Esophagus squamous epithelium (tissue), 5 donors: Measurements from ENCODE around the gene HHIP. TPM values are rescaled to one million over a fixed set of nuclear protein-coding genes. Genes with fewer than 3 reads are reported as not detected.

ENCODE experiments used
- DNase-seq: peaks from one replicate; lab custom pipeline; 2025; lab: John Stamatoyannopoulos, UW
- H3K27ac ChIP-seq, 4 donors: fragments of 200-600 bp; sonication (generic); one replicate each; pipeline ENCODE4 v1.5.1; 2016 to 2019; ENCODE audit warnings: mild to moderate bottlenecking in 1 of 4
- H3K27me3 ChIP-seq, 4 donors: fragments of 200-600 bp; sonication (generic); 1 replicate in 3 of 4; 2 replicates in 1 of 4; pipeline versions ENCODE4 v1.5.1 to v1.6.0; 2017 to 2021; ENCODE audit warnings: antibody characterized with exemption in 1 of 4
- H3K36me3 ChIP-seq, 3 donors: fragments of 200-600 bp; sonication (generic); one replicate each; pipeline ENCODE4 v1.5.1; 2016 to 2019
- H3K4me1 ChIP-seq, 3 donors: fragments of 200-600 bp; sonication (generic); one replicate each; pipeline ENCODE4 v1.5.1; 2017 to 2019
- H3K4me3 ChIP-seq, 4 donors: fragments of 200-600 bp; sonication (generic); 1 replicate in 3 of 4; 2 replicates in 1 of 4; pipeline ENCODE4 v1.5.1; 2016 to 2019; ENCODE audit warnings: mild to moderate bottlenecking in 2 of 4, moderate library complexity in 1 of 4
- H3K9me3 ChIP-seq, 3 donors: fragments of 200-600 bp; sonication (generic); one replicate each; pipeline ENCODE4 v1.5.1; 2016 to 2019
- CTCF ChIP-seq, 6 experiments: fragments of 450-650 bp in 4 of 6; fragments of 200-600 bp in 2 of 6; sonication (generic) in 2 of 6; IDR thresholded peaks; one replicate each; pipeline ENCODE4 v1.5.1; 2016 to 2019; ENCODE audit warnings: antibody characterized with exemption in 6 of 6, mild to moderate bottlenecking in 4 of 6, moderate library complexity in 4 of 6
- POLR2A ChIP-seq, 4 donors: fragments of 450-650 bp; IDR thresholded peaks; one replicate each; pipeline ENCODE4 v1.6.1; 2017; ENCODE audit warnings: antibody characterized with exemption in 4 of 4, mild to moderate bottlenecking in 4 of 4, moderate library complexity in 3 of 4
- WGBS, 2 donors: methylation state at CpG; one replicate each; pipeline ENCODE4 v1.1.5; 2018; 5-methylcytosine and 5-hydroxymethylcytosine counted together
- intact Hi-C: fragments of 100-400 bp; cut with DNase I; formaldehyde crosslinking; loops from one replicate; pipeline ENCODE4 v1.15.0; 2022
- total RNA-seq, 4 donors: library from RNA; depleted of rRNA; stranded (reverse); fragments of >200 nt; gene quantifications; one replicate each; pipeline ENCODE4 v1.1.0, GENCODE V29; 2016
- donor health status: DM: yes; HTN: yes; CAD: no.

The HHIP gene
- total RNA-seq, 4 donors from 2014 or later = not detected

DNA sequence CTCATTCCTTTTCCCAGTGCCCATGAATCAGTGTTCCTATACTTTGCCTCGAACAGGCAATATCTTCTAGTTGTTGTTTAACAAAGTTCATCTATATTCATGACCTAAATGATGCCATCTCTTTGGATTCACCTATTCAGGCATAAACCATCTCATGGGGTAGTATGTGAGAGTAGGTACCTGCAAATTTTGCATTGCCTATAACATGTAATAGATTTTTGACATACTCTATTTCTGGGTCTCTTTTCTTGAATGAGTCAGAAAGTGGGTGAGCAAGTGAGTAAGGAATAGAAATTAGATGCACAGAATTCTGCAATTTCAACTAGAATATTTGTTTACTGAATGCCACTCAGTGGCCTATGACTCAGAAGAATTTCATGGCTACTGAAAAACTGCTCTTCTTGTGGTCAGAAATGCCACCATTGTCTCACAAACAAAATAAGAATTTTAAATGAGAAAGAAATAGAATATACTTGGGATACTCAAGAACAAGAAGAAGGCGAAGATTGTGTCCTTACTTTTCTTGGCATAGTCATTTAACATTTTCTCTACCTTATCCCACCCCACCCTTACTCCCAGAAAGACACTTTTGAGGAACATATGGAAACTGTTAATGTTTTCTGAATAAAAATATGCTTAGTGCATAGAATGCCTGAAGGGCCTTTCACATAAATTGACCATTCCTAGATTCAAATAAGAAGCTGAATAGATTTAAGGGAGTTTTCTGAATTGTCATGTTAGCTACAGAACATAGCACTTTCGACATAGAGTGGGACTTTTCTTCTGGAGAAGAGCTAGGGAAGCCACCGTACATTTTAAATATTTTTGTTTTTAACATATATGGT is 86.8 kb downstream of the HHIP start:
- no peaks in the 10 kb centered on the region for H3K27me3 ChIP-seq
- H3K27ac ChIP-seq = no peak overlapping the region
- no peak for DNase-seq
- H3K4me1 ChIP-seq = no peaks in the 10 kb centered on the region
- no peak for TF ChIP-seq POLR2A (IDR thresholded peaks at IDR 0.05)
- TF ChIP-seq CTCF (IDR thresholded peaks at IDR 0.05) = no peak
- intact Hi-C loops = no loop called here
- 49 to 75% methylated on average over 4 of the region's 4 CpGs for WGBS, 2 donors
- H3K36me3 ChIP-seq = no peaks in the 10 kb centered on the region
- no peaks in the 10 kb centered on the region for H3K9me3 ChIP-seq
- no peak overlapping the region for H3K4me3 ChIP-seq

- no peaks in the 10 kb centered on the region for H3K27me3 ChIP-seq
- no peaks in the 10 kb centered on the region for H3K36me3 ChIP-seq
- no peak for DNase-seq
- intact Hi-C loops = no loop called here
- no peak overlapping the region for H3K27ac ChIP-seq
- 73 to 82% methylated on average over 2 of the region's 2 CpGs for WGBS, 2 donors
- H3K9me3 ChIP-seq = no peaks in the 10 kb centered on the region
- no peak overlapping the region for H3K4me3 ChIP-seq
- TF ChIP-seq CTCF (IDR thresholded peaks at IDR 0.05) (no peak), POLR2A (IDR thresholded peaks at IDR 0.05) (no peak)
- H3K4me1 ChIP-seq = no peaks in the 10 kb centered on the region
These were observed 87.6 kb downstream of the HHIP start for GRCh38 chr4:144733566-144733965.

DNA sequence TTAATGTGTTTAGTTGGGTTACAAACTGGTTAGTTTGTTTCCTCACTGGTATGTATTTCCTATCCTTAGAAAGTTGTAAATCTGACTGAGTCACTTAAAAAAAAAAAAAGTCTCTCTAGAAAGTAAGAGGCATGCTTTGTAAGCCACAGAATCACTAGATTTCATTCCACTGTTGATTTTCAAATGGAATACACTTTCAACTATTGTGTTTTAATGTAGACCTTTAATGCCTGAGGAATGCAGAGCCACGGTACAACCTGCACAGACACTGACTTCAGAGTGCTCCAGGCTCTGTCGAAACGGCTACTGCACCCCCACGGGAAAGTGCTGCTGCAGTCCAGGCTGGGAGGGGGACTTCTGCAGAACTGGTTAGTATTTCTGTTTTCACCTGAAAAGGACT is 88.6 kb downstream of the HHIP start:
- WGBS, 2 donors = 15 to 26% methylated on average over 4 of the region's 4 CpGs
- no peak overlapping the region for H3K27ac ChIP-seq
- H3K27me3 ChIP-seq = no peaks in the 10 kb centered on the region
- TF ChIP-seq CTCF (IDR thresholded peaks at IDR 0.05) = no peak
- no peak for TF ChIP-seq POLR2A (IDR thresholded peaks at IDR 0.05)
- H3K4me3 ChIP-seq = no peak overlapping the region
- DNase-seq = no peak
- intact Hi-C loops = no loop called here
- H3K4me1 ChIP-seq = no peaks in the 10 kb centered on the region
- H3K36me3 ChIP-seq = no peaks in the 10 kb centered on the region
- no peaks in the 10 kb centered on the region for H3K9me3 ChIP-seq

GRCh38 chr4:144738649-144739048 is 92.7 kb downstream of the HHIP start:
- no peak for DNase-seq
- intact Hi-C loops = no loop called here
- no peaks in the 10 kb centered on the region for H3K4me1 ChIP-seq

More at GRCh38 chr4:144738649-144739048, 92.7 kb downstream of the HHIP start:
- Histone ChIP-seq H3K27ac (no peak overlapping the region), H3K4me3 (no peak overlapping the region), H3K9me3 (no peaks in the 10 kb centered on the region), H3K27me3 (no peaks in the 10 kb centered on the region), H3K36me3 (no peaks in the 10 kb centered on the region)
- 57 to 69% methylated on average over 3 of the region's 3 CpGs for WGBS, 2 donors
- TF ChIP-seq CTCF (IDR thresholded peaks at IDR 0.05) = no peak
- no peak for TF ChIP-seq POLR2A (IDR thresholded peaks at IDR 0.05)
